Immature natural killer cell (primary cell): ENCODE results near the gene RGMA. TPM values are rescaled to one million over a fixed set of nuclear protein-coding genes. Genes with fewer than 3 reads are reported as not detected.

Source experiments
- DNase-seq, 3 donors: peaks; one replicate each; pipeline ENCODE4 v3.0.0; 2022; ENCODE audit warnings: mixed read lengths in 1 of 3
- H3K27ac Mint-ChIP-seq, 6 donors: one replicate each; pipeline ENCODE4 v1.8.0; 2020; ENCODE audit warnings: mixed read lengths in 6 of 6, mild to moderate bottlenecking in 5 of 6, inconsistent platforms in 4 of 6, moderate library complexity in 3 of 6
- H3K27me3 Mint-ChIP-seq, 3 donors: one replicate each; pipeline ENCODE4 v1.8.0; 2020 to 2021; ENCODE audit warnings: low read depth in 3 of 3, mild to moderate bottlenecking in 3 of 3, mixed read lengths in 3 of 3, moderate library complexity in 3 of 3, inconsistent platforms in 1 of 3
- H3K36me3 Mint-ChIP-seq, 3 donors: one replicate each; pipeline ENCODE4 v1.8.0; 2020; ENCODE audit warnings: mixed read lengths in 3 of 3, inconsistent platforms in 2 of 3, mild to moderate bottlenecking in 2 of 3
- H3K4me1 Mint-ChIP-seq, 2 donors: one replicate each; pipeline ENCODE4 v1.8.0; 2020; ENCODE audit warnings: inconsistent platforms in 2 of 2, mild to moderate bottlenecking in 2 of 2, mixed read lengths in 2 of 2, moderate library complexity in 1 of 2
- H3K4me3 Mint-ChIP-seq, 5 donors: one replicate each; pipeline ENCODE4 v1.8.0; 2020; ENCODE audit warnings: mild to moderate bottlenecking in 5 of 5, mixed read lengths in 5 of 5, inconsistent platforms in 3 of 5, moderate library complexity in 3 of 5
- H3K9me3 Mint-ChIP-seq, 6 donors: one replicate each; pipeline ENCODE4 v1.8.0; 2020; ENCODE audit warnings: mild to moderate bottlenecking in 6 of 6, mixed read lengths in 6 of 6, inconsistent platforms in 4 of 6, moderate library complexity in 3 of 6
- polyA plus RNA-seq, 3 donors: library from polyadenylated mRNA; unstranded; fragments of 300-500 nt; fragmentation: Illumina TruSeq; gene quantifications; one replicate each; pipeline ENCODE4 v1.2.3, GENCODE V29; 2021

Gene RGMA
- polyA plus RNA-seq, 3 donors from 2014 or later: not detected

DNA sequence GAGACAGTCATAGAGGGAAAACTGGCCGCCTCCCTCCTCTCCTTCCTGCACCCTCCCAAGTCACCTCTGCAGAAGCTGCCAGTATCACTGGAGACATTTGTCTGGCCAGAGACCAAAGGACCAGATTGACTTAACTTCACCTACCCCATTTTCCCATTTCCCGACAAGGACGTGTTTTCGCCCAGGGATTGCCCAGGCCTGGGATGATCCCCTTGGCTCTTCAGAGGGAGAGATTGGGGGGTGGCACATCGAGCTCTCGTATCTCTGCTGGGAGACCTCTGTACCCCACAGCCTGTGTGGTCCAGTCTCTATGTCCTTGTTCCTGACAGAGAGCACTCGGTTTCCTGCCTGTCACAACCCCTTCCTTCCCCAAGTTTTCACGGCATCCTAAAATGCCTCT, 31.4 kb downstream of the RGMA start:
- H3K36me3 Mint-ChIP-seq: no peaks in the 10 kb centered on the region
- no peak for DNase-seq
- H3K4me3 Mint-ChIP-seq: no peak overlapping the region
- no peak overlapping the region for H3K27ac Mint-ChIP-seq
- no peaks in the 10 kb centered on the region for H3K9me3 Mint-ChIP-seq
- peaks cover 0 to 7% (median 5%) of the 10 kb centered on the region in 3 donors for H3K27me3 Mint-ChIP-seq
- peaks cover 0 to 7% of the 10 kb centered on the region in 2 donors for H3K4me1 Mint-ChIP-seq

DNA sequence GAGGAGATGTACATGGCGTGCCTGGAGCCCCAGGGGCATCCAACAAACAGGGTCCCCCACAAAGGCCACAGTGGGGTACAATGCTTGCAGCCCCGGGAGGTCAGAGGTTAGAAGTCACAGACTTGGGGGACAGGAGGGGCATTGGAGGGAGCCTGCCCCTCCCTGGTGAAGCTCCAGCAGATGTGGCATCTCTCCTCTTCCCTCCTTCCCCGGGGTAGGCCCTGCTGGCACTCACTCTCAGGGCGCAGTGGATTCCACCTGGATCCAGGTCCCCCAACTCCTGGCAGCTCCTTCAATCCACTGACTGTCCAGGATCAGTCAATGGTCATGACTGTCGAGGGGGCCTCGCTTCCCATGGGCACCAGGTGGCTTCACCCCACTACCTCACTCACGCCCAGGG, 32.2 kb downstream of the RGMA start:
- Mint-ChIP-seq H3K4me1 (peaks cover 0 to 9% of the 10 kb centered on the region in 2 donors), H3K36me3 (no peaks in the 10 kb centered on the region), H3K4me3 (no peak overlapping the region), H3K27ac (no peak overlapping the region), H3K9me3 (no peaks in the 10 kb centered on the region), H3K27me3 (peaks cover 0 to 5% (median 5%) of the 10 kb centered on the region in 3 donors)
- DNase-seq: no peak

- DNase-seq: no peak
- Mint-ChIP-seq H3K27ac (no peak overlapping the region), H3K36me3 (no peaks in the 10 kb centered on the region), H3K9me3 (no peaks in the 10 kb centered on the region), H3K4me3 (no peak overlapping the region), H3K27me3 (peaks cover 3 to 5% (median 4%) of the 10 kb centered on the region in 3 donors), H3K4me1 (peaks cover 6 to 9% of the 10 kb centered on the region in 2 donors)
Observed at GRCh38 chr15:93055211-93055610, 33.8 kb downstream of the RGMA start.

GRCh38 chr15:93052090-93052879, 36.7 kb downstream of the RGMA start:
- Mint-ChIP-seq H3K36me3 (no peaks in the 10 kb centered on the region), H3K4me1 (peaks cover 35 to 38% of the 10 kb centered on the region in 2 donors), H3K4me3 (no peak overlapping the region), H3K9me3 (no peaks in the 10 kb centered on the region), H3K27me3 (peaks cover 2 to 11% (median 8%) of the 10 kb centered on the region in 3 donors), H3K27ac (peak overlapping the region in 1 of 6 donors; percentile 76)
- peak in 2 of 3 donors; percentile 33 to 39 for DNase-seq

- no peak for DNase-seq
- Mint-ChIP-seq H3K27me3 (peaks cover 2 to 11% (median 8%) of the 10 kb centered on the region in 3 donors), H3K4me1 (peaks cover 41 to 46% of the 10 kb centered on the region in 2 donors), H3K27ac (no peak overlapping the region), H3K36me3 (peaks cover 0 to 1% (median 0%) of the 10 kb centered on the region in 3 donors), H3K9me3 (no peaks in the 10 kb centered on the region), H3K4me3 (no peak overlapping the region)
Observed at GRCh38 chr15:93051236-93052089, 37.5 kb downstream of the RGMA start.

GRCh38 chr15:93050648-93051047, 38.4 kb downstream of the RGMA start:
- DNase-seq: no peak
- H3K36me3 Mint-ChIP-seq: peaks cover 4 to 9% (median 4%) of the 10 kb centered on the region in 3 donors
- H3K27me3 Mint-ChIP-seq: peaks cover 2 to 12% (median 11%) of the 10 kb centered on the region in 3 donors
- peak overlapping the region in 4 of 5 donors; percentile 12 to 58 (median 40) for H3K4me3 Mint-ChIP-seq
- H3K27ac Mint-ChIP-seq: peak overlapping the region in 4 of 6 donors; percentile 77 to 91 (median 84)
- H3K4me1 Mint-ChIP-seq: peaks cover 49 to 51% of the 10 kb centered on the region in 2 donors
- peaks cover 0 to 6% (median 4%) of the 10 kb centered on the region in 6 donors for H3K9me3 Mint-ChIP-seq

DNA sequence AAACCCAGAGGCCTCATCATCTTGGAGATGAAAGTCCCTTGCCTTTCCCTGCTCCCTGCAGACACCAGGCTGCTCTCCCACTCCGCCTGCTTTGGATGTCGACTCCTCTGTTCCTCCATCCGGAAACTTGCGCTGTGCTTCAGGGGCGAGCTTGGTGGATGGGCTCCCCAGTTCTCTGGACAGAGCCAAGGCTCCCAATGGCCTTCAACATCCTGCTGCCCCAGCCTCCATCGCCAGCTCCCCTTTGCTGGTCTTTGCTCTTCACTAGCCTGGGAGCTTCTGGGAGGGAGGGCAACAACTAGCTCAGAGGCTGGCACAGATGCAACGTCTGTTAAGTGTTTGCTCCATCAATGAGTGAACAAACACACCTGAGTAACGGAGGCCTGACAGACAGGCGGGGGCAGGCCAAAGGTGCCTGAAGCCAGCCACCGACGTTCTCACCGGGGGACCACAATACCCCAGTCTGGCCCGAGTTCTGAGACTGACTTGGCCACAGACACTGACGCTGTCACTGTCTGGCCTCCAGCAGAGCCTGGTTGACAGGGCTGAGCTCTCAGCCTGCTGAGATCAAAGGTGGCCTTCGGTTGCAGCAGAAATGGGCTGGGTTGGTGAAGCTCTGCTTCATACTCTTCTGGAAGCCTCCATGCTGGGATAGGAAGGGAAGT, 39.0 kb downstream of the RGMA start:
- peak overlapping the region; percentile 12 to 59 (median 41) for H3K4me3 Mint-ChIP-seq
- peak; percentile 72 to 78 (median 76) for DNase-seq
- H3K27ac Mint-ChIP-seq: peak overlapping the region; percentile 65 to 91 (median 84)
- H3K9me3 Mint-ChIP-seq: peaks cover 0 to 6% (median 4%) of the 10 kb centered on the region in 6 donors
- H3K36me3 Mint-ChIP-seq: peaks cover 4 to 12% (median 4%) of the 10 kb centered on the region in 3 donors
- H3K27me3 Mint-ChIP-seq: peaks cover 2 to 11% (median 10%) of the 10 kb centered on the region in 3 donors
- H3K4me1 Mint-ChIP-seq: peaks cover 49 to 51% of the 10 kb centered on the region in 2 donors

GRCh38 chr15:93049233-93049632, 39.8 kb downstream of the RGMA start:
- Mint-ChIP-seq H3K36me3 (peaks cover 4 to 12% (median 4%) of the 10 kb centered on the region in 3 donors), H3K27me3 (peaks cover 2 to 11% (median 10%) of the 10 kb centered on the region in 3 donors), H3K27ac (peak overlapping the region; percentile 47 to 91 (median 70)), H3K4me1 (peaks cover 49 to 50% of the 10 kb centered on the region in 2 donors), H3K9me3 (peaks cover 0 to 6% (median 4%) of the 10 kb centered on the region in 6 donors), H3K4me3 (peak overlapping the region; percentile 11 to 60 (median 51))
- DNase-seq: no peak

GRCh38 chr15:93048759-93049161, 40.3 kb downstream of the RGMA start:
- H3K9me3 Mint-ChIP-seq: peaks cover 0 to 6% (median 4%) of the 10 kb centered on the region in 6 donors
- H3K4me1 Mint-ChIP-seq: peaks cover 49 to 50% of the 10 kb centered on the region in 2 donors
- H3K36me3 Mint-ChIP-seq: peaks cover 4 to 12% (median 4%) of the 10 kb centered on the region in 3 donors
- peak overlapping the region; percentile 11 to 60 (median 51) for H3K4me3 Mint-ChIP-seq
- H3K27ac Mint-ChIP-seq: peak overlapping the region in 5 of 6 donors; percentile 47 to 91 (median 73)
- no peak for DNase-seq
- peaks cover 2 to 11% (median 10%) of the 10 kb centered on the region in 3 donors for H3K27me3 Mint-ChIP-seq

DNA sequence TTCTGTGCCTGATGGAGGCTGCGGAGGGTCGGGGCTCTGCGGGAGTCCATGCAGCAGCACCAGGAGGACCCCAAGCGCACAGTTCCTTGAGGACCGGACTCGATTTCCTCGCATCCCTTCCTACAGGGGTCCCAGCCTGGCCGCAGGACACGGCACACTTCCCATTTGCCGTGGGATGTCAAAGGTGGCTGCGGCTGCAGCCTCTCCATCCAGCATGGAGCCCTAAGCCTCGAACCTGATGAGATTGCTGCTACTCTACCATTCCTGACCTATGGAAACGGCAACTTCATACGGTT, 40.6 kb downstream of the RGMA start:
- Mint-ChIP-seq H3K36me3 (peaks cover 4 to 12% (median 4%) of the 10 kb centered on the region in 3 donors), H3K27me3 (peaks cover 2 to 11% (median 10%) of the 10 kb centered on the region in 3 donors), H3K27ac (peak overlapping the region in 2 of 6 donors; percentile 89 to 93), H3K4me1 (peaks cover 49 to 50% of the 10 kb centered on the region in 2 donors), H3K9me3 (peaks cover 0 to 6% (median 4%) of the 10 kb centered on the region in 6 donors), H3K4me3 (peak overlapping the region in 4 of 5 donors; percentile 59 to 83 (median 60))
- DNase-seq: no peak

DNA sequence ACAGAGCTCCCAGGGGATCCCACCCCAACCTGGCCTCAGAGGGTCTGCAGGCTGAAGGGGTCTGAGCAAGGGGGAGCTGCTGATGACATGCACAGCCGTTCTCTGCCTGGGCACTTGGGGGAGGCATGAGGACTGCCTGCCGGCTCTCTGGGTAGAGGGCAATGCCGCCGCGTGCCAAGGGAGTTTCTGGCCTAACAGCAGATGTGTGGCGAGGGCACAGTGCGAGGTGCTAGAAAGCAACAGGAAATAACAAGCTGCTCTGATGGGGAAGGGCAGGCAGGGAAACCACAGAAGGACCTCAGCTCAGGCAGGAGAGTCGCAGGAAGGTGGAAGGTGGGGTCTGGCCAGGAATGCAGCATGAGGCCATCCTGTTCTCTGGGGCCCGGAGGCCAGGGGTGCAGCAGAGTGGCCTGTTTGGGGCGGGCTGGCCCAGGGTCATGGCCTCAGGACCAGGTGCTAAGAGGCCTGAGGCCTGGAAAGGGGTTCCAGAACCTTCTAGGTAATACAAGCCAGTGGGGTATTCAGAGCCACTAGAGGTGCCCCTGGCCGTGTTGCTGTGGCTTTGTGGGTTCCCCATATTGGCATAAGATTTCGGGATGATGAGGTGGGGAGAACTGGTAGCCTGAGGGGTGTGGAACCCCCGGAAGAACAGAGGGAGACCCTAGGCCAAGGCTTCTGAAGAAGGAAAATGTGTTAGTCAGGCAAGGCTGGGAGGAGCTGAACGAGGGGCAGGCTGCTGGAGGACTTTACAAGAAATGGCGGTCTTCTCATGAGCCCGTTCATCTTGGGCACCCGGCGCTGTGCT, 41.2 kb downstream of the RGMA start:
- Mint-ChIP-seq H3K27me3 (peaks cover 2 to 11% (median 10%) of the 10 kb centered on the region in 3 donors), H3K36me3 (peaks cover 4 to 12% (median 4%) of the 10 kb centered on the region in 3 donors), H3K9me3 (peaks cover 0 to 6% (median 4%) of the 10 kb centered on the region in 6 donors), H3K4me1 (peaks cover 49 to 50% of the 10 kb centered on the region in 2 donors), H3K27ac (peak overlapping the region; percentile 85 to 96 (median 90)), H3K4me3 (peak overlapping the region; percentile 59 to 86 (median 83))
- DNase-seq: peak; percentile 79 to 82 (median 80)

GRCh38 chr15:93046721-93047120, 42.3 kb downstream of the RGMA start:
- Mint-ChIP-seq H3K27me3 (peaks cover 2 to 11% (median 10%) of the 10 kb centered on the region in 3 donors), H3K4me3 (peak overlapping the region in 4 of 5 donors; percentile 25 to 63 (median 52))

More at GRCh38 chr15:93046721-93047120, 42.3 kb downstream of the RGMA start:
- H3K27ac Mint-ChIP-seq: peak overlapping the region in 5 of 6 donors; percentile 3 to 89 (median 83)
- H3K36me3 Mint-ChIP-seq: peaks cover 4 to 12% (median 4%) of the 10 kb centered on the region in 3 donors
- H3K4me1 Mint-ChIP-seq: peaks cover 48 to 49% of the 10 kb centered on the region in 2 donors
- H3K9me3 Mint-ChIP-seq: peaks cover 0 to 6% (median 4%) of the 10 kb centered on the region in 6 donors
- DNase-seq: no peak
